ACHN (cell line): ENCODE results near the gene NUDT4.
"Not testable (repeated sequence)": the region's sequence is repeated elsewhere in the genome, so short reads cannot be mapped to it uniquely, and the experiment has no call there.

Experiments used
- DNase-seq: peaks from one replicate; pipeline ENCODE4 v3.0.0-alpha.2; 2015
- in situ Hi-C: cut with HindIII; loops from 2 replicates; pipeline ENCODE4 v1.10.0; 2017; ENCODE audit warnings: low sequenced_read_pairs, low pct_ligation_motif_present, low pct_unique_long_range_greater_than_20kb

NUDT4 gene

GRCh38 chr12:93363841-93364297 is 13.9 kb upstream of the NUDT4 start:
- DNase-seq: no peak
- in situ Hi-C loops: no loop called here

- no peak for DNase-seq
- in situ Hi-C loops: no loop called here
These were observed 11.9 kb upstream of the NUDT4 start for GRCh38 chr12:93365616-93366405.

- no peak for DNase-seq
- in situ Hi-C loops: no loop called here
These were observed 11.3 kb upstream of the NUDT4 start for GRCh38 chr12:93366422-93366821.

- no peak for DNase-seq
- in situ Hi-C loops: no loop called here
These were observed 9.0 kb upstream of the NUDT4 start for GRCh38 chr12:93368766-93369165.

- in situ Hi-C loops: no loop called here
- DNase-seq: no peak
These were observed 8.2 kb upstream of the NUDT4 start for GRCh38 chr12:93369505-93369904.

GRCh38 chr12:93370947-93371346 is 6.8 kb upstream of the NUDT4 start:
- DNase-seq: no peak
- in situ Hi-C loops: no loop called here

- in situ Hi-C loops: no loop called here
- DNase-seq: no peak
These were observed 3.6 kb upstream of the NUDT4 start for GRCh38 chr12:93373961-93374656.

- in situ Hi-C loops: loop anchor here (25.0 kb wide), 1 partner anchor 364 kb away; no protein-coding TSS in a partner anchor
- no peak for DNase-seq
These were observed 1.8 kb upstream of the NUDT4 start for GRCh38 chr12:93375906-93376305.

- in situ Hi-C loops: loop anchor here (25.0 kb wide), 1 partner anchor 364 kb away; no protein-coding TSS in a partner anchor
- peak; percentile 82 for DNase-seq
These were observed 1.1 kb upstream of the NUDT4 start for GRCh38 chr12:93376436-93377251.

- peak; percentile 87 for DNase-seq
- in situ Hi-C loops: loop anchor here (25.0 kb wide), 1 partner anchor 366 kb away; no protein-coding TSS in a partner anchor
These were observed 672 bp downstream of the NUDT4 start for GRCh38 chr12:93378196-93378997.

- in situ Hi-C loops: loop anchor here (25.0 kb wide), 1 partner anchor 367 kb away; no protein-coding TSS in a partner anchor
- DNase-seq: no peak
These were observed 1.2 kb downstream of the NUDT4 start for GRCh38 chr12:93378998-93379325.

GRCh38 chr12:93379326-93379980 is 1.7 kb downstream of the NUDT4 start:
- DNase-seq: peak; percentile 25
- in situ Hi-C loops: loop anchor here (25.0 kb wide), 1 partner anchor 367 kb away; no protein-coding TSS in a partner anchor

- in situ Hi-C loops: loop anchor here (25.0 kb wide), 1 partner anchor 368 kb away; no protein-coding TSS in a partner anchor
- no peak for DNase-seq
These were observed 2.2 kb downstream of the NUDT4 start for GRCh38 chr12:93379981-93380361.

GRCh38 chr12:93380480-93381121 is 2.9 kb downstream of the NUDT4 start:
- in situ Hi-C loops: loop anchor here (25.0 kb wide), 1 partner anchor 368 kb away; no protein-coding TSS in a partner anchor
- peak; percentile 51 for DNase-seq

- no peak for DNase-seq
- in situ Hi-C loops: loop anchor here (25.0 kb wide), 1 partner anchor 369 kb away; no protein-coding TSS in a partner anchor
These were observed 3.6 kb downstream of the NUDT4 start for GRCh38 chr12:93381161-93381975.

- not testable (repeated sequence) for DNase-seq
- in situ Hi-C loops: loop anchor here (25.0 kb wide), 1 partner anchor 370 kb away; no protein-coding TSS in a partner anchor
These were observed 4.3 kb downstream of the NUDT4 start for GRCh38 chr12:93381976-93382437.
